Spleen (tissue), 11 donors: ENCODE data around the gene CACNB2. TPM values are rescaled to one million over a fixed set of nuclear protein-coding genes. Genes with fewer than 3 reads are reported as not detected.

Source experiments
- DNase-seq: peaks from one replicate; pipeline ENCODE4 v3.0.0-alpha.2; 2020
- H3K27ac ChIP-seq, 8 donors: fragments of 200-600 bp; sonication (generic) in 7 of 8; 1 replicate in 4 of 8; 2 replicates in 4 of 8; pipeline versions ENCODE4 v1.5.0 to v1.8.0; 2016 to 2021; ENCODE audit warnings: inconsistent platforms in 4 of 8, mild to moderate bottlenecking in 4 of 8, moderate library complexity in 1 of 8
- H3K27me3 ChIP-seq, 7 donors: fragments of 200-600 bp; sonication (generic) in 6 of 7; replicated peaks in 1 of 7; 1 replicate in 4 of 7; 2 replicates in 3 of 7; pipeline versions ENCODE4 v1.5.0 to v1.8.0; 2016 to 2021; ENCODE audit warnings: inconsistent platforms in 3 of 7, mild to moderate bottlenecking in 1 of 7
- H3K36me3 ChIP-seq, 6 donors: fragments of 200-600 bp; sonication (generic) in 5 of 6; 1 replicate in 4 of 6; 2 replicates in 2 of 6; pipeline versions ENCODE4 v1.5.0 to v1.8.0; 2016 to 2021; ENCODE audit warnings: inconsistent platforms in 2 of 6
- H3K4me1 ChIP-seq, 6 donors: fragments of 200-600 bp; sonication (generic) in 5 of 6; 1 replicate in 3 of 6; 2 replicates in 3 of 6; pipeline versions ENCODE4 v1.5.0 to v1.8.0; 2016 to 2021; ENCODE audit warnings: inconsistent platforms in 3 of 6
- H3K4me3 ChIP-seq, 8 donors: fragments of 200-600 bp; sonication (generic) in 7 of 8; 1 replicate in 4 of 8; 2 replicates in 4 of 8; pipeline versions ENCODE4 v1.5.0 to v1.8.0; 2016 to 2021; ENCODE audit warnings: inconsistent platforms in 4 of 8, mild to moderate bottlenecking in 4 of 8, moderate library complexity in 2 of 8
- H3K9me3 ChIP-seq, 8 donors: fragments of 200-600 bp; sonication (generic) in 7 of 8; 1 replicate in 4 of 8; 2 replicates in 4 of 8; pipeline versions ENCODE4 v1.5.0 to v1.8.0; 2016 to 2021; ENCODE audit warnings: inconsistent platforms in 4 of 8
- POLR2A ChIP-seq, 3 donors: fragments of 450-650 bp; IDR thresholded peaks; one replicate each; pipeline ENCODE4 v1.5.1; 2017; ENCODE audit warnings: antibody characterized with exemption in 3 of 3, mild to moderate bottlenecking in 1 of 3
- POLR2AphosphoS5 ChIP-seq, 3 donors: sonication (generic); formaldehyde crosslinking; IDR thresholded peaks; one replicate each; pipeline ENCODE4 v1.5.1; 2017; ENCODE audit warnings: antibody characterized with exemption in 3 of 3
- WGBS, 5 donors: extraction: QIAGEN DNeasy Blood & Tissue Kit in 3 of 5; methylation state at CpG; one replicate each; pipeline versions ENCODE4 v1.1.5 to v1.1.7; 2013 to 2018; 5-methylcytosine and 5-hydroxymethylcytosine counted together
- intact Hi-C: fragments of 100-400 bp; cut with DNase I; formaldehyde crosslinking; loops from one replicate; pipeline ENCODE4 v1.15.0; 2023; ENCODE audit warnings: low total_unique reads
- polyA plus RNA-seq, 3 donors: library from polyadenylated mRNA; stranded (reverse); fragments of 200-250 nt; gene quantifications; one replicate each; pipeline ENCODE4 v1.2.1, GENCODE V29; 2013
- total RNA-seq, 7 donors: library from RNA; depleted of rRNA in 3 of 7; stranded (reverse); fragments of >200 nt in 3 of 7; fragmentation: NEBNext Ultra II Directional in 4 of 7; extraction: Animal tissue kit (Norgen Biotek cat#: 25700) in 4 of 7; gene quantifications; one replicate each; pipeline versions ENCODE4 v1.1.0 to v1.2.1, GENCODE V29; 2016 to 2021
- TF ChIP-seq, protein P1 (sequence below), 11 experiments: fragments of 200-600 bp in 7 of 11; fragments of 450-650 bp in 4 of 11; sonication (generic) in 4 of 11; IDR thresholded peaks in 8 of 11; conservative IDR thresholded peaks in 3 of 11; 1 replicate in 7 of 11; 2 replicates in 4 of 11; pipeline versions ENCODE4 v1.4.0 to v1.8.0; 2016 to 2021; ENCODE audit warnings: antibody characterized with exemption in 11 of 11, inconsistent platforms in 4 of 11, mild to moderate bottlenecking in 1 of 11
- donor health status: healthy with polysubstance abuse.
- donor health status: DM: no; HTN: no; CAD: no; lungs with moderate emphysema.
- donor health status: DM: no; HTN: no; CAD: no.
- donor health status: Bipolar disorder and iron deficiency.
- donor health status: healthy.
- donor health status: DM: no; HTN: no; CAD: no.
- donor health status: DM: yes; HTN: yes; CAD: no.

Gene CACNB2
- total and polyA plus RNA-seq, 10 donors = 0.17 to 0.79 (median 0.44) TPM; not detected in 1

DNA sequence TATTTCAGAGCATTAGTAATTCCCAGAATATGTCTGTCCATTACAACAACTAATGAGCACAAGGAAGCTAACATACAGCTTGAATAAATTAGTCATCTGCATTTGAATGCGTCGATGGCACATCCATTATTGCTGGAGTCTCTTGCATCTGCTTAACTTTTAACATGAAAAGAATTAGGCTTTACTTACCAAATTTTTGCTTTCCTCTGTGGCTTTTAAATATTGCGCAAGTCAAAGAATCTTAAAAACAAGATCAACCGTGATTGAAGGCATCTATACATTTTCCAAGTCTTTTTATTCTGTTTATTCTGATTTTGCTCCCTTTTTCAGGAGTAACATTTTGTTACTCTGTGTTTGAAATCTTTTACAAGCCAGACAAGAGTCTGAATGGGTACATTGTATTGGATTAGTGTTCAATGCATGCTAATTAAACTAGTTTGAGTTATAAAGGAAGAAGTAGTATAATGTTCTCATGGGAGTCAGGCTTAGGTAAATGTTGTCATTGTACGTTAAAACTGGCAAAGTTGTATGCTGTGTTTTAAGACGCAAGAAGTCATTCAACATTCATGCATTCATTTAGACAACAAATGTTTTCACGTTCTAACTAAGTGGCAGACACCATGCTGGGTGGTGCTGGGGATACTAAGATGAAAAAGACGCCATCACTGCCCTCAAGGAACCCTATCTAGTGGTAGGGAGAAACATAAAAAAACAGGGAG, 4.0 kb upstream of the CACNB2 start:
- no peaks in the 10 kb centered on the region for H3K9me3 ChIP-seq
- DNase-seq = no peak
- no peaks in the 10 kb centered on the region for H3K36me3 ChIP-seq
- H3K27me3 ChIP-seq = peaks cover 0 to 31% (median 21%) of the 10 kb centered on the region in 7 donors
- no peak overlapping the region for H3K4me3 ChIP-seq
- 71 to 83% (median 75%) methylated on average over 8 of the region's 8 CpGs for WGBS, 5 donors
- intact Hi-C loops = no loop called here
- H3K4me1 ChIP-seq = peaks cover 0 to 17% (median 12%) of the 10 kb centered on the region in 6 donors
- TF ChIP-seq POLR2AphosphoS5 (IDR thresholded peaks at IDR 0.05) (no peak), POLR2A (IDR thresholded peaks at IDR 0.05) (no peak)
- TF ChIP-seq, protein P1, sequence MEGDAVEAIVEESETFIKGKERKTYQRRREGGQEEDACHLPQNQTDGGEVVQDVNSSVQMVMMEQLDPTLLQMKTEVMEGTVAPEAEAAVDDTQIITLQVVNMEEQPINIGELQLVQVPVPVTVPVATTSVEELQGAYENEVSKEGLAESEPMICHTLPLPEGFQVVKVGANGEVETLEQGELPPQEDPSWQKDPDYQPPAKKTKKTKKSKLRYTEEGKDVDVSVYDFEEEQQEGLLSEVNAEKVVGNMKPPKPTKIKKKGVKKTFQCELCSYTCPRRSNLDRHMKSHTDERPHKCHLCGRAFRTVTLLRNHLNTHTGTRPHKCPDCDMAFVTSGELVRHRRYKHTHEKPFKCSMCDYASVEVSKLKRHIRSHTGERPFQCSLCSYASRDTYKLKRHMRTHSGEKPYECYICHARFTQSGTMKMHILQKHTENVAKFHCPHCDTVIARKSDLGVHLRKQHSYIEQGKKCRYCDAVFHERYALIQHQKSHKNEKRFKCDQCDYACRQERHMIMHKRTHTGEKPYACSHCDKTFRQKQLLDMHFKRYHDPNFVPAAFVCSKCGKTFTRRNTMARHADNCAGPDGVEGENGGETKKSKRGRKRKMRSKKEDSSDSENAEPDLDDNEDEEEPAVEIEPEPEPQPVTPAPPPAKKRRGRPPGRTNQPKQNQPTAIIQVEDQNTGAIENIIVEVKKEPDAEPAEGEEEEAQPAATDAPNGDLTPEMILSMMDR (IDR thresholded peaks at IDR 0.05 in 8 of 11, conservative IDR thresholded peaks at IDR 0.05 in 3 of 11) = no peak
- no peak overlapping the region for H3K27ac ChIP-seq

DNA sequence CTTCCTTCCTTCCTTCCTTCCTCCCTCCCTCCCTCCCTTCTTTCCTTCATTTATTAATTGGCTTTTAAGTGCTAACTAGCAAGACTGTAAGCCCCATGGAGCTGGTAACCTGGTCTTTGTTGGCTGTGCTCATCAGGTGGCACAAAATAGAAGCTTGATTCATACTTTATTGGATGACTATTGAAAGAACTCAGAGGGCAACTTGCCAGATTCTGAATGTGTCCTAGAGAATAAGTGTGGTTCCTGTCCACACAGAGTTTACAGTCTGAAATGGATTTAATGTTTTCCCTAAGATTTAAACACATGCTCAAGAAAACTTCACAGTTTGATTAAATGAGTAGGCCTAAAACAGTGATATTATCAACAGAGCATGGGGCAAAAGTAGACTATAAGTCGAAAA, 3.1 kb upstream of the CACNB2 start:
- TF ChIP-seq POLR2AphosphoS5 (IDR thresholded peaks at IDR 0.05) = no peak
- no peak for TF ChIP-seq POLR2A (IDR thresholded peaks at IDR 0.05)
- TF ChIP-seq, protein P1 (IDR thresholded peaks at IDR 0.05 in 8 of 11, conservative IDR thresholded peaks at IDR 0.05 in 3 of 11) = no peak
- H3K4me1 ChIP-seq = peaks cover 0 to 18% (median 13%) of the 10 kb centered on the region in 6 donors
- no peak for DNase-seq
- H3K27ac ChIP-seq = no peak overlapping the region
- intact Hi-C loops = no loop called here
- peaks cover 0 to 40% (median 29%) of the 10 kb centered on the region in 7 donors for H3K27me3 ChIP-seq
- no peak overlapping the region for H3K4me3 ChIP-seq
- H3K36me3 ChIP-seq = no peaks in the 10 kb centered on the region
- no peaks in the 10 kb centered on the region for H3K9me3 ChIP-seq
- WGBS, 5 donors = 0 to 100% (median 93%) methylated on average over 1 of the region's 1 CpG

DNA sequence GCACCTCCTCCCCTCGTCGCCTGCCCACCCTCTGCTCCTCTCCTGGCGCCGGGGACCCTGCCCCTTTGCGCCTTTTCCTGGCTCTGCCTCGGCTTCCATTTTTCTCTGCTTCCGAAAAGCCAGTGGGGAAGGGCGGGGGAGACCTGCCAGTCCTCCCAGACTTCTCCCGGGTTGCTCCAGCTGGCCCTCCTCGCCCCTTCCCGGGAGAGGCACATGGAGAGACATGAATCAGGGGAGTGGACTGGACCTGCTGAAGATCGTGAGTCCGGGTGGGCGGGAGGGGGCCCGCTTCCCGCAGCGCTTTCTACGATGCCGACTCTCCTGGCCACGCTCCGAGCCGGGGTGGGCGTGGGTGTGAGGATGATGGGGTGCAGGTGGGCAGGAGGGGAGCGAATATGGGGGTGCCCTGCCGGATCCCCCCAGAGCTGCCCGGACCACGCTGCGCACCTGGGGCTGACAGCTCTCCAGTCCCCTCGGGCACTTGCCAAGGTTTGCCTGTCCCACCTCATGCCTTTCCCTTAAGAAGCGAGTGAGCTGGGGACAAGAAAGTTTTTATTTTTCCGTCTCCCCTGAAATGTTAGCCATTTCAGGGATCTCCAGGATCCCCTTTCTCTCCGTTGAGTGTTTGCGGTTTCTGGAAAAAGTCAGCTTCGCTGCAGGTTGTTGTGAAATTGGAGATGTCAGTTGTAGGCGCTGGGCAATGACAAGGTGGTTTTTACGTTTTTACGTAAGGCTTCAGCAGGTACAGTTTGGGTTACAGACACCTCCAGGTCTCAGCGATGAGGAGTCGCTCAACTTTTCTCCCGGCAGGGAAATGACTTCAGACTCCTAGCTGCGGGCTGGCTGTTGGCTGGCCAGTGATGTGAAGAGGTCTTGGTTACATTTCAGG, 977 bp downstream of the CACNB2 start:
- Histone ChIP-seq H3K27ac (no peak overlapping the region), H3K4me3 (peak overlapping the region in 7 of 8 donors; percentile 26 to 62 (median 34)), H3K4me1 (peaks cover 0 to 18% (median 13%) of the 10 kb centered on the region in 6 donors), H3K9me3 (no peaks in the 10 kb centered on the region), H3K27me3 (peaks cover 0 to 44% (median 29%) of the 10 kb centered on the region in 7 donors), H3K36me3 (no peaks in the 10 kb centered on the region)
- no peak for TF ChIP-seq POLR2AphosphoS5 (IDR thresholded peaks at IDR 0.05)
- no peak for TF ChIP-seq POLR2A (IDR thresholded peaks at IDR 0.05)
- TF ChIP-seq, protein P1 (IDR thresholded peaks at IDR 0.05 in 8 of 11, conservative IDR thresholded peaks at IDR 0.05 in 3 of 11) = no peak
- intact Hi-C loops = no loop called here
- 7 to 12% (median 8%) methylated on average over 39 to 41 of the region's 41 CpGs for WGBS, 5 donors
- no peak for DNase-seq

DNA sequence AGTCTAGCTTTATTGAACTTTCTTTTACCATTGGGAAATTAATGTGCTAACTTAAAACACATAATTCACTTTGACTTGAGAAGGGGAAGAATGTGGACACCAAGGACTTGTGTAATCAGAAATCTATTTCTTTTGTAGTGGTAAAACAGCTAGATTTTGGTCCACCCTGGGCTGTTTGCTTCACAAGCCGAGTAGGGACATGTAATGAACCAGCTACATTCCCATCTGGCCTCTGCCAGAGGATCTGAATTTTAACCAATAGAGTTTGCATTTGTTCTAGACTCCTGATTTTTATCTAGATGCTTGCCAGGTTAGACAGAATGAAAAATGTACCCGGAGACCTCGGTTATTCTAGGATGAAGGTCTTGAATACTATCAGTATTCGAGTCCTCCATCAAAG, 1.9 kb downstream of the CACNB2 start:
- H3K9me3 ChIP-seq = no peaks in the 10 kb centered on the region
- H3K4me3 ChIP-seq = no peak overlapping the region
- WGBS, 5 donors = 75 to 87% (median 76%) methylated on average over 4 of the region's 4 CpGs
- H3K36me3 ChIP-seq = no peaks in the 10 kb centered on the region
- TF ChIP-seq POLR2A (IDR thresholded peaks at IDR 0.05) (no peak), POLR2AphosphoS5 (IDR thresholded peaks at IDR 0.05) (no peak)
- TF ChIP-seq, protein P1 (IDR thresholded peaks at IDR 0.05 in 8 of 11, conservative IDR thresholded peaks at IDR 0.05 in 3 of 11) = no peak
- no peak overlapping the region for H3K27ac ChIP-seq
- H3K4me1 ChIP-seq = peaks cover 0 to 18% (median 13%) of the 10 kb centered on the region in 6 donors
- H3K27me3 ChIP-seq = peaks cover 0 to 44% (median 29%) of the 10 kb centered on the region in 7 donors
- DNase-seq = no peak
- intact Hi-C loops = no loop called here
